Measurements from ENCODE around the gene TENM4.

Gene TENM4

DNA sequence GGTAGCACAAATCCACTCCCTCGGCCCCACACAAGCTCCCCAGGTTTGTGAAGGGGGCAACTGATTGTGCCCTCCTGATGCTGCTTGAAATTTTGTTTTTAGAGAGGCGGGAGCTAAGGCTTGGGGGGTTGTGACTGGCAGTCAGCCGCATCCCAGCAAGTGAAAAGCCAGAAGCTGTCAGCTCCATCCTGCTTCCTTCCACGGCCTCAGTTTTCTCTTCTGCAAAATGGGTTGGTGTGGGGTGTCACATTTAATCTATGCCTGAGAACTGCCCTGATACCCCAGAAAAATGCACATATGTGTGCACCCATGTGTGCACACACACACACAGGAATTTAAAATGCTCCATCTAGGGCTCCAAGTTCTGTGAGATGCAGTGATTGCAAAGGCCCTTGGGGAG lies 358.6 kb downstream of the TENM4 start:
- TF ChIP-seq, protein P1, sequence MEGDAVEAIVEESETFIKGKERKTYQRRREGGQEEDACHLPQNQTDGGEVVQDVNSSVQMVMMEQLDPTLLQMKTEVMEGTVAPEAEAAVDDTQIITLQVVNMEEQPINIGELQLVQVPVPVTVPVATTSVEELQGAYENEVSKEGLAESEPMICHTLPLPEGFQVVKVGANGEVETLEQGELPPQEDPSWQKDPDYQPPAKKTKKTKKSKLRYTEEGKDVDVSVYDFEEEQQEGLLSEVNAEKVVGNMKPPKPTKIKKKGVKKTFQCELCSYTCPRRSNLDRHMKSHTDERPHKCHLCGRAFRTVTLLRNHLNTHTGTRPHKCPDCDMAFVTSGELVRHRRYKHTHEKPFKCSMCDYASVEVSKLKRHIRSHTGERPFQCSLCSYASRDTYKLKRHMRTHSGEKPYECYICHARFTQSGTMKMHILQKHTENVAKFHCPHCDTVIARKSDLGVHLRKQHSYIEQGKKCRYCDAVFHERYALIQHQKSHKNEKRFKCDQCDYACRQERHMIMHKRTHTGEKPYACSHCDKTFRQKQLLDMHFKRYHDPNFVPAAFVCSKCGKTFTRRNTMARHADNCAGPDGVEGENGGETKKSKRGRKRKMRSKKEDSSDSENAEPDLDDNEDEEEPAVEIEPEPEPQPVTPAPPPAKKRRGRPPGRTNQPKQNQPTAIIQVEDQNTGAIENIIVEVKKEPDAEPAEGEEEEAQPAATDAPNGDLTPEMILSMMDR (IDR thresholded peaks at IDR 0.05; ENCODE audit: extremely low read depth, missing control alignments): no peak

DNA sequence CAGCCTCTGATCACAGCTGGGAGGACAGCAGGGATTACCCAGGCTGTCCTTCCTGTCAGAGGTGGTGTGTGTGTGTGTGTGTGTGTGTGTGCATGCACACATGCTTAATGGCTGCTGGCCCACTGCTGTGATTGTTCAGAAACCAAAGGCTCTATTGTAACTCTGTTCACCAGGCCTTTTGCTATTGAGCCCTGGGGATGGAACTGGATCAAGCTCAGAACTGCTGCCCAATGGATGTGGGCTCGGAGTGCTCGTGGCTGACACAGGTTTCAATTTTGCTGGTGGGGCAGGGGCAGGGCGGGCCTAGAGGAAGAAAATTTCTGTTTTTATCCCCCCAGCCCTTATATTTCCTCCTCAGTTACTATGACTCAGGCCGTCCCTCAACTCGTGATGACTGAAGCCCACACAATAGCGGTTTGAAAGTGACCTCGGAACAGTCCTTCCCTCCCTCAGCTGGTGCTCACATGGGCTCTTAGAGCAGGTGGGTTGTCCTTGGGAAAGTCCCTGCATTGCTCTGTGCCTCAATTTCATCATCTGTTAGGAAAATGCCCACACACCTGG lies 359.3 kb downstream of the TENM4 start:
- no peak for DNase-seq (ENCODE audit: low spot score)
- TF ChIP-seq, protein P1 (IDR thresholded peaks at IDR 0.05; ENCODE audit: extremely low read depth, missing control alignments): no peak

More for the DNA sequence above, 358.6 kb downstream of the TENM4 start:
- DNase-seq (ENCODE audit: low spot score): no peak

DNA sequence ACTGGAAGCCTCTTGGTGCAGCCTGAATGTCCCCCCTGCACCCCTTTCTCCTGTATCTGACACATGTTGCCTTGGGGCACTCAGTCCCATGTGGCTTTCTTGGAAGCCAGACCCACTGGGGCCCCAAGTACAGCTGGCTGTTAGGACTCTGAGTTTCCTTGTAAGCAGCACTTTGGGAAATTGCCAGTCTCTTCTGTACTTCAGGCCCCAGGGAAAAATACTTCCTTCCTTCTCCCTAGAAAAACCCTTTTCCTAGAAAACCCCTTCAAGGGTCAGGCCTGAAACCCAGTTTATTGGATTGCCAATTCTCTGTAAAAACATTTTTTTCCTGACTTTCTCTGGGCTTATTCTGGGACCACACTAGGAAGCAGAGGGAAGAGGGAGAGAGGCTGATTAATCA lies 360.3 kb downstream of the TENM4 start:
- TF ChIP-seq, protein P1 (IDR thresholded peaks at IDR 0.05; ENCODE audit: extremely low read depth, missing control alignments): no peak
- DNase-seq (ENCODE audit: low spot score): no peak

DNA sequence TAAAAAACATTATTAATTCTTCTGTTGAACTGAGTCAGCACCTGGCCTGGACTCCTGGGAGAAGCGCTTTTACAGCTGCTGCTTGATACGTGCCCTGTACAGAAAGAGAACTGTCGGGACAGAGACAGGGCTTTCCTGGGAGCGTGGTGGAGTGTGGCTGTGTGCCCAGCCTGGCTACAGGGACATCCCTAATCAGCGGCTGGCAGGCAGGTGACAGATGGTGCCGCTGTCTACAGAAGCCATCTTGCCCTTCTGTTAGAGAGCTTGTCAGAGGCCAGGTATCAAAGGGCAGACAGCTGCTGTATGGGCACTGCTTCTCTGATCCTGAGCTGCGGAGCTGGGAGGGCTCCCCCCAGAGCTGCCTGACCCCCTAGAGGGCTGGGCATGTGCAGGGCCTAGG lies 361.8 kb downstream of the TENM4 start:
- DNase-seq (ENCODE audit: low spot score): no peak
- TF ChIP-seq, protein P1 (IDR thresholded peaks at IDR 0.05; ENCODE audit: extremely low read depth, missing control alignments): no peak

DNA sequence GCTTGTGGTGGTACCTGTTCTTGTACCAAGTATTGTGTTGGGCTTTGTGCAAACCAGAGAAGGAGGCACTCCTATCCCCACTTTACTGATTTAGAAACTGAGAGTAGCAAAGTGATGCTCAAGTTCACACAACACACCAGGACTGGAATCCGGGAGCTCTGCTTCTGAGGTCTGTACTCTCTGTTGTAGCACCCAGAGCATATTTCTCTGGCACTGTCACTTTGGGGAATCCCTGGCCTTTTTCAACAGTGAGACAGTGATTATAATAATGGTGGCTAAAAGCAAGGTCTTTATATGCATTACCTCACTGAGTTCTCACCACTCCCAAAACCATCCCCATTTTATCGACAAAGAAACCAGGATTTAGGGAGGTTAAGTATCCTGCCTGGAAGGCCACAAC lies 362.4 kb downstream of the TENM4 start:
- TF ChIP-seq, protein P1 (IDR thresholded peaks at IDR 0.05; ENCODE audit: extremely low read depth, missing control alignments): no peak
- no peak for DNase-seq (ENCODE audit: low spot score)

DNA sequence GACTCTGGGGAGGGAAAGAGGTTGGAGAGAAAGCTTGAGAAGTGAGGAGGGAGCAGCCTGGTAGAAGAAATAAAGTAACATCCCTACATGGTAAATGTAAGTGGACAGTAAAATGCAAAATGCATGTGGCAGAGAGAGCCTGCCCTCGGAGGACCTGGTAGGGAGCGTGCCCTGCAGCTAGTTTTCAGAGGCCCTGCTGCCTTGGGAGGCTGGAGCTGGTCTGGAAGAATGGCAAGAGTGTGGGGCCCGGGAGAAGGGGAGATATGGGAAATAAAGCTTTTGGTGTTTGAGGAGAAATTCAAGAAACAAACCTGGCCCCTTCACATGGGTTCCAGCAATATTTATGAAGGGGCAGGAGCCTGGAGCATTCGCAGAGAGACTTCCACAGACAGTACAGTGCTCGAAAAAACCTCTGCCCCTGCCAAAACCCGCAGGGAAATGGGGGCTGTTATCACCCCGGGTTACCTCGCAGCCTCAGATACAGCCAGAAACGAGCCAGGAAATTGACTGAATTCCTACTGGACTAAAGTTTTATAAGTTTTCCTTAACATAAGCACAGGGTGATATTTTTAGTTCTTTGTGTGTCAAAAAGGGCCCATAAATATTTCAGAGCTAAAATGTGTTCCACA lies 363.0 kb downstream of the TENM4 start:
- no peak for DNase-seq (ENCODE audit: low spot score)
- TF ChIP-seq, protein P1 (IDR thresholded peaks at IDR 0.05; ENCODE audit: extremely low read depth, missing control alignments): no peak

DNA sequence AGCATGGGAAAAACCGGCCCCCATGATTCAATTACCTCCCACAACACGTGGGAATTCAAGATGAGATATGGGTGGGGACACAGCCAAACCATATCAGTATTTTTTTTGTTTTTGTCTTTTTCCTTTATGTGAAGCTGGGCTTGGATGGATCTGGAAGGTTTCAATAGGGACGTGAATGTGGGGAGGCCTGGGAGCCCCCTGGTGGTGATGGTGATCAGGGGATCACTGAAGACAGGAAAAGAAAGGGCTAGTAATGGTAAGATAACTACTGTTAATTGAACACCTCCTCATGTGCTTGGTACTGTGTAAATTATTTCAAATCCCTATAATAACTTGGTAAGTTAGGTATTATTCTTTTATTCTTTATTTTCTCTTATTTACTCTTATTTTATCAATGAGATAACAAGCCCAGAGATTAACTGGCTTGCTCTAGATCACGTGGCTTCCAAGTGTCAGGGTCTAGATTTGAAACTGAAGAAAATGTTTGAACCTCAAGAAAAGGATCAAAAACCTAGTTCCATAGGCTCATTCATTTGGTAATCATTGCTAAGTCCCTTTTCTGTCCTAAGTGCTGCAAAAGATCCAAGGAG lies 364.2 kb downstream of the TENM4 start:
- DNase-seq (ENCODE audit: low spot score): peak; percentile 46
- TF ChIP-seq, protein P1 (IDR thresholded peaks at IDR 0.05; ENCODE audit: extremely low read depth, missing control alignments): peak; percentile 8

All from GM20000 (cell line).